Measurements from ENCODE around the gene GSS.

GSS gene

GRCh38 chr20:34978092-34978744 lies 22.6 kb upstream of the GSS start:
- DNase-seq (ENCODE audit: low read depth): no peak

DNA sequence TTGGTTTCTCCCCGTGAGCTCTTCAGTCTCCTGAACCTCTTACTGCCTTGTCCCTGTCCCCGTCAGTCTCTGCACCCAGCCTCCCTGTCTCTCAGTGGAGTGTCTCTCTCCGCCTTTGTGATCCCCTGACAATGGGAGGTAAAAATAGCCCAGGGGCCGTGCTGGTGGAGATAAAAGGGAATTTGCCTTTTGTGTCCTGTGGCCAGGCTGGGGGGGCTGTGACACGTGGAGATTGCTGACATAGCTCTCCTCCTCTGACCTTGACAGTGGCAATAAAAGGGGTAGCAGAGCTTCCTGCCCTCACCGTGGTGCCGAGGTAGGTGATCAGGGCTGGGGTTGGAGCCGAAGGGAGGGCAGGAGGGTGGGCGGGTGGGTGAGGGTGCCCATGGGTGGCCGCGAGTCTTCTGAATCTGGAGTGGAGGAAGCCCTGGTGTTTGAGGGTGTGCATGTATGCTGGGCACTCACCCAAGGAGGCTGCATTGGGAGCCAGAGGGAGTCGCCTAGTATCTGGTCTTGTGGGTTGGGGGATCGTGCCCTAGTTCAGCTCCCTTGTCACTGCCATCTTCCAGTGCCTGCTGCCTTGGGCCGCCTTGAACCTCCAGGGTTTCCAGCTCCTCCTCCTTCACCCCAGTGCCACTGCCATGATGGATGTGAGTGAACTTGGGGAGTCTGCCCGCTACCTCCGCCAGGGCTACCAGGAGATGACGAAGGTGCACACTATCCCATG lies 21.9 kb upstream of the GSS start:
- no peak for DNase-seq (ENCODE audit: low read depth)

DNA sequence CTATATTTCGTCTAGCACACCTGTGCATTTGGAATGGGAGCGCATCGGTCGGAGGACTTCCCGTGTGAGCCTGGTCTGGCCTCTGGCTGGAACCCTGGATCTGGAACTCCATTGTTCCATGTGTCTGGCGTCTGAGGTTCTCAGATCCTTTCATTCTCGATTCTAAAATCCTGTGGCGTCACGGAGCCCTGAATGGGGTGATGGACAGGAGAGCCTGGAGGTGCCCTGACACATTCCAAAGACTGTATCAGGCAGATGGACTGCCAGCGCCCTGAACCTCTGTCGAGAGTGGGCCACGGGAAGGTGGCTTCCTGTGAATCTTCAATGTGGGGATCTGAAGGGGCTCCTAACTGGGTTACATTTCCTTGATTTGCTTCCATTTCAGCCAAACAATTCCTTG lies 20.7 kb upstream of the GSS start:
- no peak for DNase-seq (ENCODE audit: low read depth)

DNA sequence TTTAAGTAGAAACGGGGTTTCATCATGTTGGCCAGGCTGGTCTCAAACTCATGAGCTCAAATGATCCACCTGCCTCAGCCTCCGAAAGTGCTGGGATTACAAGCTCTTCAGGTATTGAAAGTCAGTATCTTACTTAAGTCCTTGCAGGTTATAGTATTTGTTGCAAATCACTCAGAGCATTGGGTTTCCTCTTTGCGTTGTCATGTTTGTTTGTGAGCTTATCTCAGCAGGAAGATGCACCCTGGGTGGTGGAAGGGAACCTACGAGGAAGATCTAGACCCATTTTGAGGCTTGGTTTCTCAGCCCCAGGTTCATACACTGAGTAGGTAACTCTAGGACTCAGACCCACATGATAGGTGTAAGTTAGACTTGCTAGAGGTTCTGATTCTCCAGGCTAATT lies 18.6 kb upstream of the GSS start:
- DNase-seq (ENCODE audit: low read depth): no peak

DNA sequence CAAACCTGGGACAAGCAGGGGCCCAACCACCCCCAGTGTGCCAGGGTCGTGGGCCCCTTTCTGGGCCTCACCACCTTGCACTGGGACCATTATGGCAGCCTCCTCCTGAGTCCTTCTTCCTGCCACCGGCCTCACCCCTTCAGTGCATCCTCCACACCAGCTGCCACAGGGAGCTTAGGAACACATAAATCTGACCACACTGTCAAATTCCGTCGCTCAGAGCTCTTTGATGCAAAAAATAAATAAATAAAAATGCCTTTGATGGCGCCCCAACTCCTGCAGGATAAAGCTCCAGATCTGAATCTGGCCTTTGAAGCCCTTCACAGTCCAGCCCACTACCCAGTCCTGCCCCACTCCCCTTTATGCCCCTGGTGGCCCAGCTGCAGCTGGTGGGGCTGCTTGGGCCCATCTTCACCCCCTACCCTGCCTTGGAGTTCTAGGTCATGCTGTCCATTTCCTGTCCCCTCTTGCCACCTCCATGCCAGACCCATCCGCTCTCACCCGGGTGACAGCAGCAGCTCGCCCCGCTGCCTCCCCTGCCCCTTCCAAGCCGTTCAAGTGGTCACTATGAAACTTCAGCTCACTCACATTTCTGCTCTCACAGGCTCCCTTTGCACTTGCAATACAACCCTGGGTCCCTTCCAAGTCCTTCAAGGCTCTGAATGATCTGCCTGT lies 16.1 kb upstream of the GSS start:
- DNase-seq (ENCODE audit: low read depth): no peak

DNA sequence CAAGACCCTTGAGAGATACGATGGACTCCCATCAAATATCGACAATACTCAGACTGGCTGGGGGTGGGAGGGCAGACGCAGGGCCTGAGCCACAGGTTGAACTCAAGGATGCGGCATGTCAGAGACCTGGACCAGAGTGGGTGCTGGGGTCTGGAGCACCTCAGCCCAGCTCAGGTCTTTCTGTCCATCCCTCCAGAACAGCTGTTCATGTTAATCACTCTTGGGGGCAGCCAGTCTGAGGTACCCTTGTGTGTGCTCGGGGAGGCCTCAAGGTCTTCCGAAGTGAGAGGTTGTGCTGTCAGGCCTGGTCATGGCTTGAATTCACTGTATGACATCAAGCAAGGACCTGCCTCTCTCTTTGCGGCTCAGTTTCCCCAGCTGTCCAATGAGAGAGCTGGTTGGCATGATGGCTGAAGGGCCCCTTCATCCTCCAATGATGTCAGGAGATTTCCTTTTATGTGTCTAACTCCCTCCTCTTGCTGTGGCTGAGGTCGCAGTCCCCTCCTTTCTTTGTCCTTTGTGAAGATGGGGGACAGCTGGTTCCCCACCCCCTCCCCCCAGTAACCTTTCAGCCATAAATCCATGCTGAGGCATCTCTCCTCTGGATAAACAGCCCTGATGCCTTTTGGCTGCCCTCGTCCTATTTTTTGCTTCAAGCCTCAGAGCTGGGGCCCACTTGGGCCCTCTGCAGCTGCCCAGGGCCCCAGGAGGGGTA lies 15.4 kb upstream of the GSS start:
- DNase-seq (ENCODE audit: low read depth): no peak

- DNase-seq (ENCODE audit: low read depth): no peak
These were observed 14.7 kb upstream of the GSS start for GRCh38 chr20:34970193-34970840.

DNA sequence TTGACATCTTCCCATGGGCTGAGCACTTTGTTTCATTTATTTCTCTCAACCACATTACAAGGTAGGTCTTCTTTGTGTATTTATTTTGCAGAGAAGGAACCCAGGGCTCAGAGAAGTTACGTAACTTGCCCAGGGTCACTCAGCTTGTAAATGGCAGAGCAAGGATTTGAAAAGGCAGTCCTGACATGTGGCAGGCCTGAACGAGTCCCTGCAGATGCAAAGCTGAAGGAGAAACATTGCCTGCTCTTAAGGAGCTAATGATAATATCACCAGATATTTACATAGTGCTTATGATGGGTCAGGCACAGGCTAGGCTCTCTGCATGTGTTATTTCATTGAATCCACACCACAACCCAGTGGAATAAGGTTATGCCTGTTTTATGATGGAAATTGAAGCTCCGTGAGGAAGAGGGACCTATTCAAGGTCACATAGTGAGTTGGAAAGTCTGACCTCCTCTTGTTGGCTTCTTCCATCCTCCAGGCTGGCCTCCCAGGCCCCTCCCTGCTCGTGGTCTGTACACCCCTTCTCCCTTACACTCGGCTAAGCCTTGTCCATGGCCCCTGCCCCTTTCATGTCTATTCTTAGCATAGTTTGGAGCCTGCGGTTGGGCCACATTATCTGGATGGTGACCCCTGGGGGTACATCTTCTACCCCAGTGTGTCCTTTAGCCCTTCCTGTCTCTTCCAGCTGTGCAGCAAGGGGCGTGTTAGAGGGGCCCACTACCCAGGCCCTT lies 12.6 kb upstream of the GSS start:
- DNase-seq (ENCODE audit: low read depth): no peak

GRCh38 chr20:34967421-34967820 lies 11.8 kb upstream of the GSS start:
- no peak for DNase-seq (ENCODE audit: low read depth)

- no peak for DNase-seq (ENCODE audit: low read depth)
These were observed 9.4 kb upstream of the GSS start for GRCh38 chr20:34965051-34965450.

GRCh38 chr20:34964486-34964885 lies 8.9 kb upstream of the GSS start:
- DNase-seq (ENCODE audit: low read depth): no peak

DNA sequence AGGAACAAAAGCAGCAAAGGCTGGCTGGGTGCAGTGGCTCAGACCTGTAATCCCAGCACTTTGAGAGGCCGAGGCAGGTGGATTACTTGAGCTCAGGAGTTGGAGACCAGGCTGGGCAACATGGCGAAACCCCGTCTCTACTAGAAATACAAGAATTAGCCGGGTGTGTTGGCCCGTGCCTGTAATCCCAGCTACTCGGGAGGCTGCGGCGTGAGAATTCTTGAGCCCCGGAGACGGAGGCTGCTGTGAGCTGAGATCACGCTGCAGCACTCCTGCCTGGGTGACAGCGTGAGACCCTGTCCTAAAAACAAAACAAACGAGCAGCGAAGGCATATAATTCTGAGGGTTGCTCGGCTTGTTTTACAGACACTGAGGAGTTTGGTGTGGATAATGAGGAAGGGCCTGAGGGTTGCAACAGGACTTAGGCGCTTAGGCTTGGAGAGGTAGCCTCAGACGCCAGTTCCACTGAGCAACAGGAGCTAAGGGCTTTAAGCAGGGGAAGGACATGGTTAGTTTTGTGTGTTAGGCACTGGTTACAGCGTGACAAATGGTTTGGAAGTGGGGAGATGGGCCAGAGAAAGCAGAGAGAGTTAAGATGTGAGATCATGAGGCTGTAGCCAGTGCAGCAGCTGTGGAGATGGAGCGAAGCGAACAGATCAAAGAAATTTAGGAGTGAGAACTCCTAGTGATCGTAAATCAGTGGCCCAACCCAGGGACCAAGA lies 1.3 kb upstream of the GSS start:
- no peak for DNase-seq (ENCODE audit: low read depth)

GRCh38 chr20:34956041-34956458 lies 444 bp upstream of the GSS start:
- no peak for DNase-seq (ENCODE audit: low read depth)

GRCh38 chr20:34954904-34955230 lies 739 bp downstream of the GSS start:
- DNase-seq (ENCODE audit: low read depth): no peak

GRCh38 chr20:34953960-34954359 lies 1.6 kb downstream of the GSS start:
- DNase-seq (ENCODE audit: low read depth): no peak

DNA sequence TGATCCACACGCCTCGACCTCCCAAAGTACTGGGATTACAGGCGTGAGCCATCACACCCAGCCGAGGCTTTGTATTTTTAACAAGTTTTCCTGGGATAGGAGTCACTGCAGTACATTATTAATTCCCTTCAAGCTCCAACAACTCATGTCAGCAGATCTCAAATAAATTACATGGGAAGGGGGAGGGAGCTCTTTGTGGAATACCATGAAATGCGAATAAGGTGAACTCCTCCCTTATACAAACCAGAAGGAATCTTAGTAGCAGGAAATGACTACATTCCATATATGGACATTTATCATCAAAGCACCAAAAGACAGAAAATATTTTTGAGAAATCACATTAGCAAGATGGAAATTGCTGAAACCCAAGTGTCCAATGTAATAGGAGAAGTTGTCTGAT lies 2.9 kb downstream of the GSS start:
- DNase-seq (ENCODE audit: low read depth): no peak

- DNase-seq (ENCODE audit: low read depth): no peak
These were observed 4.0 kb downstream of the GSS start for GRCh38 chr20:34951652-34952051.

DNA sequence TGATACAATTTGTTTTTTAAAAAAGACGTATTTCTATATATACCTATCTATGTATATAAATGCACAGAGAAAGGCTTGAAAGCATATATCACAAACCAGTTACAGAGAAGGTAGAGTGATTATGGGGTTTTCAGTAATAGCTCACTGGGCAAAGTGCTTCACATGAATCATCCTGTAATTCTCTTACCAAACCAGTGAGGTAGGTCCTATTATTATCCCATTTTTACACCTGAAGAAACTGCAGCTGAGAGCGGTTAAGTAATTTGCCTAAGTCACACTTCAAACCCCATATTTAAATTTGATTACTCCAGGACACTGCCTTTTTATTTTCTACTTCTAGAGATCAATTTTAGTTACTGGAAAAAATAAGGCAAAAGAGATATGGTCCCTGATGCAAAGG lies 4.4 kb downstream of the GSS start:
- DNase-seq (ENCODE audit: low read depth): no peak

- DNase-seq (ENCODE audit: low read depth): no peak
These were observed 6.5 kb downstream of the GSS start for GRCh38 chr20:34949120-34949519.

GRCh38 chr20:34948030-34948429 lies 7.6 kb downstream of the GSS start:
- DNase-seq (ENCODE audit: low read depth): no peak

GRCh38 chr20:34947336-34947735 lies 8.3 kb downstream of the GSS start:
- no peak for DNase-seq (ENCODE audit: low read depth)
